ENCODE data around the gene ZC3H8.

The ZC3H8 gene

DNA sequence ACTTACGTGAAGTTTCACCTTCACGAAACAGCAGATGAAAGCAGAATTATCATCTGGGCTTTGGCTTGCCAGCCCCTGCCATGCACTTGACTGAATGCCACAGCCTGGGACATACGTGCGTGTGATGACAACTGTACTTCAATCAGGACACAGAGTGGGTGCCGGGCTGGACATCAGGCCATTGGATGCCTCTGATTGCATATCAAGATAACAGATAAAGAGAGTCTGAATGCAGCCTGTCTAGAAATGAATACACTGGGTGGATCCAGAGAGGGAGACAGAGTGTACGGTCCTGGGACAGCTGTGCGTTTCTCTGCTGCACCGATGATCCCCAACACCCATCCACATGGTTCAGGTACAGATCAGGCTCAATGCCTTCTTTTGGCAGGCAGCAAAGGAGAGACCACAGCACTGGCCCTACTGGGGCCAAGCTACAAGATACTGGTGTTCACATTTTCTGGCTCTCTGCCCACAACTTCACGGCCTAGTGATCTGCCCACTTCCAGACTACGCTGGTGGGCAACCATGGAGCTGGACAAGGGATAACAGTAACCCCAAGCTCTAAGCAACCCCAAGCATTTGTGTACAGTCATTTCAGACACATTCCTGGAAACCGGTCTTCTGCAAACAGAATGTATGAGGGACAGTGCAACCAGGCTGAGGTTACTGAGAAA is 81.1 kb downstream of the ZC3H8 start:
- H3K4me2 ChIP-seq (ENCODE audit: low read depth, low read length, poor library complexity, severe bottlenecking): no peak overlapping the region
- no peak for TF ChIP-seq EZH2phosphoT487 (IDR thresholded peaks at IDR 0.05; ENCODE audit: borderline replicate concordance)
- TF ChIP-seq, protein P1, sequence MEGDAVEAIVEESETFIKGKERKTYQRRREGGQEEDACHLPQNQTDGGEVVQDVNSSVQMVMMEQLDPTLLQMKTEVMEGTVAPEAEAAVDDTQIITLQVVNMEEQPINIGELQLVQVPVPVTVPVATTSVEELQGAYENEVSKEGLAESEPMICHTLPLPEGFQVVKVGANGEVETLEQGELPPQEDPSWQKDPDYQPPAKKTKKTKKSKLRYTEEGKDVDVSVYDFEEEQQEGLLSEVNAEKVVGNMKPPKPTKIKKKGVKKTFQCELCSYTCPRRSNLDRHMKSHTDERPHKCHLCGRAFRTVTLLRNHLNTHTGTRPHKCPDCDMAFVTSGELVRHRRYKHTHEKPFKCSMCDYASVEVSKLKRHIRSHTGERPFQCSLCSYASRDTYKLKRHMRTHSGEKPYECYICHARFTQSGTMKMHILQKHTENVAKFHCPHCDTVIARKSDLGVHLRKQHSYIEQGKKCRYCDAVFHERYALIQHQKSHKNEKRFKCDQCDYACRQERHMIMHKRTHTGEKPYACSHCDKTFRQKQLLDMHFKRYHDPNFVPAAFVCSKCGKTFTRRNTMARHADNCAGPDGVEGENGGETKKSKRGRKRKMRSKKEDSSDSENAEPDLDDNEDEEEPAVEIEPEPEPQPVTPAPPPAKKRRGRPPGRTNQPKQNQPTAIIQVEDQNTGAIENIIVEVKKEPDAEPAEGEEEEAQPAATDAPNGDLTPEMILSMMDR (conservative IDR thresholded peaks at IDR 0.05; ENCODE audit: low read length): no peak
- peaks cover 11% of the 10 kb centered on the region for H3K4me1 ChIP-seq (ENCODE audit: insufficient read depth, low read length, poor library complexity, severe bottlenecking)
- H3K36me3 ChIP-seq (ENCODE audit: insufficient read depth, low read length): no peaks in the 10 kb centered on the region
- no peaks in the 10 kb centered on the region for H3K79me2 ChIP-seq (ENCODE audit: insufficient read depth, low read length)
- H4K20me1 ChIP-seq (ENCODE audit: insufficient read depth, low read length, poor library complexity, severe bottlenecking): no peaks in the 10 kb centered on the region
- H3F3A ChIP-seq (ENCODE audit: low read depth): no peaks in the 10 kb centered on the region
- peak overlapping the region; percentile 38 for H2AFZ ChIP-seq (ENCODE audit: low read length)
- H3K9ac ChIP-seq (ENCODE audit: low read depth, low read length, poor library complexity, severe bottlenecking): no peak overlapping the region
- H3K9me2 ChIP-seq (replicated peaks; ENCODE audit: low read depth, low read length): no peaks in the 10 kb centered on the region
- no peak overlapping the region for H3K4me3 ChIP-seq (ENCODE audit: low read length, poor library complexity, severe bottlenecking)
- no peaks in the 10 kb centered on the region for H3K27me3 ChIP-seq (ENCODE audit: insufficient read depth, low read length, poor library complexity, severe bottlenecking)
- no peaks in the 10 kb centered on the region for H3K9me3 ChIP-seq (ENCODE audit: insufficient read depth, low read depth, low read length)

DNA sequence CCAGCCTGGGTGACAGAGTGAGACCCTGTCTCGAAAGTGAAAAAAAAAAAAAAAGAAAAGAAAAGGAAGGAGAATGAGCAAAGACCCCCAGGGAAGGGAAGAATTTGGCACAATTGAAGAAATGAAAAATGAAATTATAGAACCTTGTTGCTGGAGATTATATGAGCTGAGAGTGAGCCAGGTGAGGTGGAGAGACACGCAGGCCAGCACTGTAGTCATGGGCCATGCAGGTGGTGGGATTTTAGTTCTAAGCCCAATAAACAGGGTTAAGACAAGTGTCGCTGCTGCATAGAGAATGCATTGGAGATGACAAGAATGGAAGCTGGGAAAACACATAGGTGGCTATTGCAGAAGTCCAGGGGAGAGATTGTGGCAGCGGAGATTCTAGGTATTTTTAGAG is 84.3 kb downstream of the ZC3H8 start:
- TF ChIP-seq, protein P1 (conservative IDR thresholded peaks at IDR 0.05; ENCODE audit: low read length): no peak
- TF ChIP-seq EZH2phosphoT487 (IDR thresholded peaks at IDR 0.05; ENCODE audit: borderline replicate concordance): no peak
- no peak overlapping the region for H3K4me3 ChIP-seq (ENCODE audit: low read length, poor library complexity, severe bottlenecking)
- no peaks in the 10 kb centered on the region for H4K20me1 ChIP-seq (ENCODE audit: insufficient read depth, low read length, poor library complexity, severe bottlenecking)
- H2AFZ ChIP-seq (ENCODE audit: low read length): no peak overlapping the region
- H3K4me2 ChIP-seq (ENCODE audit: low read depth, low read length, poor library complexity, severe bottlenecking): no peak overlapping the region
- no peaks in the 10 kb centered on the region for H3K79me2 ChIP-seq (ENCODE audit: insufficient read depth, low read length)
- H3K9me2 ChIP-seq (replicated peaks; ENCODE audit: low read depth, low read length): no peaks in the 10 kb centered on the region
- H3K27me3 ChIP-seq (ENCODE audit: insufficient read depth, low read length, poor library complexity, severe bottlenecking): no peaks in the 10 kb centered on the region
- H3K9me3 ChIP-seq (ENCODE audit: insufficient read depth, low read depth, low read length): no peaks in the 10 kb centered on the region
- H3K4me1 ChIP-seq (ENCODE audit: insufficient read depth, low read length, poor library complexity, severe bottlenecking): peaks cover 16% of the 10 kb centered on the region
- no peak overlapping the region for H3K9ac ChIP-seq (ENCODE audit: low read depth, low read length, poor library complexity, severe bottlenecking)
- no peaks in the 10 kb centered on the region for H3K36me3 ChIP-seq (ENCODE audit: insufficient read depth, low read length)
- H3F3A ChIP-seq (ENCODE audit: low read depth): no peaks in the 10 kb centered on the region

DNA sequence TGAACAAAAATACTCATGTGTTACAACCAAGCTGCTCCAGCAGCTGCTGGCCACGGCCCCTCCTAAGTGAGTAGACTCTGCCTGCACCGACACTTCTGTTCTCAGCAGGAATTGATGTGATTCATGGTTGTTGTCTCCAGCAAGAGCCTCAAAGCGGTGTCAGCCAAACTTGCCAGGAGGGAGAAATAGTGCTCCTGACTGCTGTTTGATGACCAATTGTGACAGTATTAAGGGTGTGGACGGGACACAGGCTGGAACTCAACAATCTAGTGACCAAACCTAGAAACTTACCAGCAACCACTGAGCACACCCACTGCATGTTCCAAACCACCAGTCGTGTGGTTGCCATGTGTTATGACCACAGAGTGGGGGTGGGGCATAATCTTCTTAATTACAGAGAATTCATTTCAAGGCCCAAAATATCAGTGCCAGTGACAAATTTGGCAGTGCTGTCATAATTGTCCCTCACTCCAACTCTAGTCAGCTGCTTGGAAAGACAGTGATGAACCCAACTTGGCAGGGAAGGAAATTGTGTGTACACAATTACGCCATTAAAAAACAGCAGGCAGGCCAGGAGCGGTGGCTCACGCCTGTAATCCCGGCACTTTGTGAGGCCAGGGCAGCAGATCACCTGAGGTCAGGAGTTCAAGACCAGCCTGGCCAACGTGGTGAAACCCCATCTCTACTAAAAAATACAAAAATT is 86.3 kb downstream of the ZC3H8 start:
- TF ChIP-seq EZH2phosphoT487 (IDR thresholded peaks at IDR 0.05; ENCODE audit: borderline replicate concordance): no peak
- TF ChIP-seq, protein P1 (conservative IDR thresholded peaks at IDR 0.05; ENCODE audit: low read length): no peak
- Histone ChIP-seq H3K9me3 (ENCODE audit: insufficient read depth, low read depth, low read length) (no peaks in the 10 kb centered on the region), H2AFZ (ENCODE audit: low read length) (no peak overlapping the region), H3K4me3 (ENCODE audit: low read length, poor library complexity, severe bottlenecking) (no peak overlapping the region), H4K20me1 (ENCODE audit: insufficient read depth, low read length, poor library complexity, severe bottlenecking) (no peaks in the 10 kb centered on the region), H3K36me3 (ENCODE audit: insufficient read depth, low read length) (no peaks in the 10 kb centered on the region), H3K9me2 (replicated peaks; ENCODE audit: low read depth, low read length) (no peaks in the 10 kb centered on the region), H3K4me2 (ENCODE audit: low read depth, low read length, poor library complexity, severe bottlenecking) (no peak overlapping the region), H3K4me1 (ENCODE audit: insufficient read depth, low read length, poor library complexity, severe bottlenecking) (peaks cover 10% of the 10 kb centered on the region), H3F3A (ENCODE audit: low read depth) (no peaks in the 10 kb centered on the region), H3K27me3 (ENCODE audit: insufficient read depth, low read length, poor library complexity, severe bottlenecking) (no peaks in the 10 kb centered on the region), H3K79me2 (ENCODE audit: insufficient read depth, low read length) (no peaks in the 10 kb centered on the region), H3K9ac (ENCODE audit: low read depth, low read length, poor library complexity, severe bottlenecking) (no peak overlapping the region)

All from Loucy (cell line).